HG03025 (cell line): Measurements from ENCODE around the gene KRT6A.

Source experiments
- ATAC-seq: cut with Tn5 transposase; IDR thresholded peaks from one replicate; pipeline ENCODE4 v1.9.1; 2021; ENCODE audit warnings: mild to moderate bottlenecking, moderate library complexity; ENCODE audit not compliant: unreplicated experiment, low FRiP score

Gene KRT6A

GRCh38 chr12:52493172-52493571 is at the start of gene KRT6A:
Gene KRT6A (minus strand): TSS chr12:52493257. CDS start chr12:52493188, 69 bp downstream.
- ATAC-seq = no peak

GRCh38 chr12:52542157-52542556 is 49.1 kb upstream of the KRT6A start:
- ATAC-seq = no peak

GRCh38 chr12:52541709-52542108 is 48.7 kb upstream of the KRT6A start:
- ATAC-seq = no peak

- no peak for ATAC-seq
Observed at GRCh38 chr12:52540531-52540930, 47.5 kb upstream of the KRT6A start.

- ATAC-seq = no peak
Observed at GRCh38 chr12:52539821-52540173, 46.7 kb upstream of the KRT6A start.

GRCh38 chr12:52539083-52539820 is 46.2 kb upstream of the KRT6A start:
- no peak for ATAC-seq

- no peak for ATAC-seq
Observed at GRCh38 chr12:52537101-52537500, 44.0 kb upstream of the KRT6A start.

GRCh38 chr12:52535574-52535973 is 42.5 kb upstream of the KRT6A start:
- ATAC-seq = no peak

GRCh38 chr12:52534482-52534881 is 41.4 kb upstream of the KRT6A start:
- no peak for ATAC-seq

GRCh38 chr12:52533686-52534470 is 40.8 kb upstream of the KRT6A start:
- ATAC-seq = no peak

GRCh38 chr12:52532636-52533035 is 39.6 kb upstream of the KRT6A start:
- no peak for ATAC-seq

GRCh38 chr12:52531566-52532300 is 38.7 kb upstream of the KRT6A start:
- ATAC-seq = no peak

- no peak for ATAC-seq
Observed at GRCh38 chr12:52530905-52531304, 37.8 kb upstream of the KRT6A start.

- ATAC-seq = no peak
Observed at GRCh38 chr12:52530366-52530765, 37.3 kb upstream of the KRT6A start.

- ATAC-seq = no peak
Observed at GRCh38 chr12:52529846-52530245, 36.8 kb upstream of the KRT6A start.

- ATAC-seq = no peak
Observed at GRCh38 chr12:52529417-52529816, 36.4 kb upstream of the KRT6A start.

GRCh38 chr12:52528641-52529143 is 35.6 kb upstream of the KRT6A start:
- no peak for ATAC-seq

- no peak for ATAC-seq
Observed at GRCh38 chr12:52527121-52527800, 34.2 kb upstream of the KRT6A start.

- no peak for ATAC-seq
Observed at GRCh38 chr12:52526511-52526951, 33.5 kb upstream of the KRT6A start.

- ATAC-seq = no peak
Observed at GRCh38 chr12:52525661-52526499, 32.8 kb upstream of the KRT6A start.
